OCI-LY7 (cell line): ENCODE results near the gene CCDC116.

Experiments
- EZH2phosphoT487 ChIP-seq: fragments of 200-600 bp; sonication (generic); IDR thresholded peaks from 2 replicates; pipeline ENCODE4 v1.6.1; 2018; ENCODE audit warnings: low read depth, borderline replicate concordance, mild to moderate bottlenecking, mixed run types, antibody characterized with exemption, low read length, moderate library complexity, mixed read lengths
- TF ChIP-seq, protein P1 (sequence below): fragments of 200-600 bp; sonication (generic); conservative IDR thresholded peaks from 2 replicates; pipeline ENCODE4 v1.5.1; 2014; ENCODE audit warnings: mild to moderate bottlenecking, antibody characterized with exemption, low read length, moderate library complexity, mixed read lengths

DNA sequence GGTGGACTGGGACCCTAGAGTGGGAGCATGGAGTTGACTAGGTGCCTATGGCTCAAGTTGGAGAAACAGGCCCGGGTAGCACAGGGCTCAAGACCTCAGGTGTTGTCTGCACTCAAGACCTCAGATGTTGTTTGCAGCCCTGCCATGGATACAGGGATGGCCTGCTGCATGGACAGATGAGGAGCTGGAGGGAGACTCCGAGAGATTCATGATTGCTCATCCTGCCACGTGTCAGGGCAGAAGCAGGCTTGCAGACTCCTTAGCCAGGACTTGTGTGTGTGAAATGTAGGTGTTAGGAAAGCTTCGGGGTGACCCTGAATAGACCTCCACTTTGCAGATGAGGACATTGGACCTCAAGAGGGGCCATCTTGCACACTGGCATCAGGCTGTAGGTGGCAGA is 921 bp downstream of the CCDC116 start:
- TF ChIP-seq, protein P1, sequence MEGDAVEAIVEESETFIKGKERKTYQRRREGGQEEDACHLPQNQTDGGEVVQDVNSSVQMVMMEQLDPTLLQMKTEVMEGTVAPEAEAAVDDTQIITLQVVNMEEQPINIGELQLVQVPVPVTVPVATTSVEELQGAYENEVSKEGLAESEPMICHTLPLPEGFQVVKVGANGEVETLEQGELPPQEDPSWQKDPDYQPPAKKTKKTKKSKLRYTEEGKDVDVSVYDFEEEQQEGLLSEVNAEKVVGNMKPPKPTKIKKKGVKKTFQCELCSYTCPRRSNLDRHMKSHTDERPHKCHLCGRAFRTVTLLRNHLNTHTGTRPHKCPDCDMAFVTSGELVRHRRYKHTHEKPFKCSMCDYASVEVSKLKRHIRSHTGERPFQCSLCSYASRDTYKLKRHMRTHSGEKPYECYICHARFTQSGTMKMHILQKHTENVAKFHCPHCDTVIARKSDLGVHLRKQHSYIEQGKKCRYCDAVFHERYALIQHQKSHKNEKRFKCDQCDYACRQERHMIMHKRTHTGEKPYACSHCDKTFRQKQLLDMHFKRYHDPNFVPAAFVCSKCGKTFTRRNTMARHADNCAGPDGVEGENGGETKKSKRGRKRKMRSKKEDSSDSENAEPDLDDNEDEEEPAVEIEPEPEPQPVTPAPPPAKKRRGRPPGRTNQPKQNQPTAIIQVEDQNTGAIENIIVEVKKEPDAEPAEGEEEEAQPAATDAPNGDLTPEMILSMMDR, result no peak
- no peak for TF ChIP-seq EZH2phosphoT487
